ENCODE measurements around the gene MGAT5.

MGAT5 gene

GRCh38 chr2:134254824-134255223 lies 952 bp downstream of the MGAT5 start:
- no peak for DNase-seq (ENCODE audit: low spot score)

GRCh38 chr2:134256956-134257355 lies 3.1 kb downstream of the MGAT5 start:
- no peak for DNase-seq (ENCODE audit: low spot score)

GRCh38 chr2:134257509-134257908 lies 3.6 kb downstream of the MGAT5 start:
- DNase-seq (ENCODE audit: low spot score): no peak

- DNase-seq (ENCODE audit: low spot score): no peak
Measured at GRCh38 chr2:134257965-134258683, 4.3 kb downstream of the MGAT5 start.

- peak; percentile 88 for DNase-seq (ENCODE audit: low spot score)
Measured at GRCh38 chr2:134258684-134259388, 5.0 kb downstream of the MGAT5 start.

- no peak for DNase-seq (ENCODE audit: low spot score)
Measured at GRCh38 chr2:134259571-134259970, 5.7 kb downstream of the MGAT5 start.

GRCh38 chr2:134259994-134260393 lies 6.1 kb downstream of the MGAT5 start:
- no peak for DNase-seq (ENCODE audit: low spot score)

GRCh38 chr2:134260713-134261112 lies 6.8 kb downstream of the MGAT5 start:
- DNase-seq (ENCODE audit: low spot score): no peak

GRCh38 chr2:134261398-134262131 lies 7.7 kb downstream of the MGAT5 start:
- DNase-seq (ENCODE audit: low spot score): no peak

- no peak for DNase-seq (ENCODE audit: low spot score)
Measured at GRCh38 chr2:134262684-134263083, 8.8 kb downstream of the MGAT5 start.

- no peak for DNase-seq (ENCODE audit: low spot score)
Measured at GRCh38 chr2:134268265-134268664, 14.4 kb downstream of the MGAT5 start.

- DNase-seq (ENCODE audit: low spot score): no peak
Measured at GRCh38 chr2:134269230-134269629, 15.4 kb downstream of the MGAT5 start.

- DNase-seq (ENCODE audit: low spot score): no peak
Measured at GRCh38 chr2:134269972-134270735, 16.3 kb downstream of the MGAT5 start.

- DNase-seq (ENCODE audit: low spot score): no peak
Measured at GRCh38 chr2:134271758-134272157, 17.9 kb downstream of the MGAT5 start.

- no peak for DNase-seq (ENCODE audit: low spot score)
Measured at GRCh38 chr2:134272806-134273205, 18.9 kb downstream of the MGAT5 start.

GRCh38 chr2:134273256-134273983 lies 19.5 kb downstream of the MGAT5 start:
- no peak for DNase-seq (ENCODE audit: low spot score)

- DNase-seq (ENCODE audit: low spot score): no peak
Measured at GRCh38 chr2:134274121-134274520, 20.2 kb downstream of the MGAT5 start.

- DNase-seq (ENCODE audit: low spot score): no peak
Measured at GRCh38 chr2:134275058-134275862, 21.4 kb downstream of the MGAT5 start.

GRCh38 chr2:134276381-134277172 lies 22.7 kb downstream of the MGAT5 start:
- DNase-seq (ENCODE audit: low spot score): no peak

- no peak for DNase-seq (ENCODE audit: low spot score)
Measured at GRCh38 chr2:134277223-134277622, 23.4 kb downstream of the MGAT5 start.
